Activated CD4-positive, alpha-beta T cell treated with anti-CD3 and anti-CD28 coated beads for 48 hours (primary cell): ENCODE data around the gene GALNT16.

ENCODE experiments used
- DNase-seq: peaks from one replicate; pipeline ENCODE4 v3.0.0-alpha.2; 2020

Gene GALNT16

DNA sequence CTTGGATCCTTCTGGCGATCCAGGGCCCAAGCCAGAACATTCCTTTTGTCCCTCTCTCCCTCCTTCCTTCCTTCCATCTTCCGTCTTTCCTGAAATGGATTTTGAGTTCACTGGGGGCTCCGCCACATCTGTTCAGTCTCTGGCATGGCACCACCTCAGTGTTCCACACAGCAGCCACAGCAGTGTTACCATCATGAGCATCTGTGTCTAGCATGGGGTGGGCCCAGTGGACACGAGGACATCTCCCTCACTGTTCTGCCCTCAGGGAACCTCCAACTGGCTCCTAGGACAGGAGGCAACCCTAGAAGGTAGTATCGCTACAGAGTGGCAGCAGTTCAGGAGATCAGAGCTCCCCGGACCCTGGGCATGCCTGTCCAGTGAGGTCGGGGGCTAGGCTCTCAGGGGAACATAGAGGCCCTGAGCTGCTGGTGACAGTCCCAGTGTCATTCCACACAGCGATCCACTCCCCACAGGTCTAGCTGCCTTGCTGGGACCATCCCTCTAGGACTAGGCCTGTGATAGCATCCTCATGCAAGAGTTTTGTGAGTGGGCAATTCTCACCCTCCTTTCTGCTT, 59.0 kb downstream of the GALNT16 start:
- no peak for DNase-seq

DNA sequence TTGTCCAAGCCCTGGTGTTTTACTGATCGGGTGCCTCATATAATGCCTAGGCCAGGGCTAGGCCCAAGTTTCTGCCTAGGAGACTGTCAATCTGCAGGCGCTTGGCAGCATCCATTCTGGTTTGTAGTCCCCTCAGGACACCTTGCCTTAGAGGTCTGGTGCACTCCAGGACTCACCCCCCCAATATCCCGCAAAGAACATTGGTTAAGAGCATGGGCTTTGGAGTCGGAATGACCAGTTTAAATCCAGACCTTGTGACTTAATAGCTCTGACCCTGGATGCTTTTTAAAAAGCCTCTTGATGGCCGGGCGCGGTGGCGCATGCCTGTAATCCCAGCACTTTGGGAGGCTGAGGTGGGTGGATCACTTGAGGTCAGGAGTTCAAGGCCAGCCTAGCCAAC, 60.0 kb downstream of the GALNT16 start:
- DNase-seq, result no peak

DNA sequence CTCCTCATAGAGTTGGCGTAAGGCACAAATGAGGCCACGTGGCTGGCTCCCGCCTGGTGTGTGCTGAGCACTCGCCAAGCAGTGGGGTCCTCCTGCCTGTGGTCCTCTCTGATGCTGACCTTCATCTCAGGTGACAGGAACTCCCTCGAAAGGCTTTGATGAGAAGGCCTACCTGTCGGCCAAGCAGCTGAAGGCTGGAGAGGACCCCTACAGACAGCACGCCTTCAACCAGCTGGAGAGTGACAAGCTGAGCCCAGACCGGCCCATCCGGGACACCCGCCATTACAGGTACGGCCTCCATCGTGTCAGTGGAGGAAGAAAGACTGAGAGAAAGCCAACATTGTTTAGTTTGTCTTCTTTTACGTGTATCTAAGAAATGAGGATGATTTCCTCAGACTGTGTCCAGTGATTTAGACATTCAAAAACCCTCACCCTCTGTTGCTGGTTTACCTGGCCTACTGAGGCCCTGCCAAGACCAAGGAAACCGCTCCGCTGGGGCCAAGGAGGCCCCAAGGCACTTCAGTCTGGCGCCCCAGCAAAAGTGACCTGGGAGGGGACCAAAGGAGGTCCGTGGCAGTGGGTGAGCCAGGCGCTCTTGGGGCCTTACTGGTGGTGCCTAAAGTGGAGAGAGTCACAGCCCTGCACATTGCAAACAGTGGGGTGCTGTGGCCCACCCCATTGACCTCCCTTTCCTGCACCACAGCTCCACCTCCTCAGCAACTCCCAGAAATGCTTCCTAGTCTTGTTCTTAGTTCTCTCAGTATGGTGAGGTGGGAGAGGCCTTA, 60.8 kb downstream of the GALNT16 start:
- no peak for DNase-seq

DNA sequence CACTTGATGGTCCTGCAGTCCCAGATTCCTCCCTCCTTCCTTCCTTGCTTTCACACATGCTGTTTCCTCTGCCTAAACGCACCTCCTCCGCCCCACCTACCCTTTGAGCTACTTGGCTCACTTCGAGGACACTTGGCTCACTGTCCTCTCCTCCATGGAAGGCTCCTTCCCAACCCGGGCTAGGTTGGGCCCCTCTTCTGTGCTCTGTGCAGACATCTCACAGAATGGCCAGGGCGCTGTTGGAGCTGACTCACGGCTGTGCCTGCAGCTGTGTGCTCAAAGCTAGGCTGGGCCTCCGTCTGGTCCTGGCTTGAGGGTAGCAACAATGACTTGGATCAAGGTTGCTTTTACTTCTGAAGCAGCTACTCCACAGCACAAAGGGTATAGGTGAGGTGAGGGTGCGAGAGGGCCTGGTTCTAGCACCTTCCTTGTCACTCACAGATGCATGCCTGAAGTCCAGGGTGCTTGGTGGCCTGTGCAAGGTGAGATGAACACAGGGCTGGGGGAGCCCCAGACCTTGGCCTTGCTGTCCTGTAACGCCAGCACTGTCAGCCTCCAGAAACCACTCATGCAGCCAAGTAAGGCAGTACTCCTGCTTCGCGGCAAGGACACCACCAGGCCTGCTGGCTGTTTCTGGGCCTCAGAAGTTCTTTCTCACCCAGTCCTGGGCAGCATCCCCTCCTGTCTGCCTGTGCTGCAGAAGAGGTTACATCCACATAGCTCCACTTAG, 61.8 kb downstream of the GALNT16 start:
- no peak for DNase-seq

DNA sequence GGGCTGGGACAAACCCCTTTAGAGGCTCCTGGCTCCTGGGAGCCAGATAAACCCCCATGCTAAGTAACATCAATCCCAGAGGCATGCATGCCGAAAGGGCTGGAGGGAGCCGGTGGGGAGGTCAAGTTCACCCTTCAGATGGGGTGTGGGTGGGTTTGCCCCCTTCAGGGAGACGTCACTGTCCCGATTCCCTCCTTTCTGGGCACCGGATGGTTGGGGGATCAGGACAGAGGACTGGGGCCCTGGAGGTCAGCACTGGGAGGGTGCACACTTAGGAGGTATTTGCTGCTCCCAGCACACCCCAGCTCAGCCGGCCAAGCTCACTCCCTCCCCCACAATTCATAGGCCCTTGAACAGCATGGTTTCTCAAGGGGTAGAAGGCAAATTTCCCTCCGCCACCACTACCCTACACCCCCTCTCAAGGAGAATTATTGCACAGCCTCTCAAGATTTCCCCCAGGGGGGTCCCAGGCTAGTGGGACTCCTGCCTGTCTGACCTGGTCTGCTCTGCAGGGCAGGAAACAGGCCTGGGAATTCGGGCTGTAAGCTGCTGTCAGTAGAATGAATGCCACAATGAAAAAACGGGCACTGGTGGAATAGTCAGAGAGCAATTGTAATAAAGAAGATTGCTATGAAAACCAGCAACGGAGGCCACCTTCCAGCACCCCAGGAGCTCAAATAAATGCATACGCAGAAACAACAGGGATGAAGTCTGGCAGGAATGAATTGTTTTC, 63.5 kb downstream of the GALNT16 start:
- no peak for DNase-seq

DNA sequence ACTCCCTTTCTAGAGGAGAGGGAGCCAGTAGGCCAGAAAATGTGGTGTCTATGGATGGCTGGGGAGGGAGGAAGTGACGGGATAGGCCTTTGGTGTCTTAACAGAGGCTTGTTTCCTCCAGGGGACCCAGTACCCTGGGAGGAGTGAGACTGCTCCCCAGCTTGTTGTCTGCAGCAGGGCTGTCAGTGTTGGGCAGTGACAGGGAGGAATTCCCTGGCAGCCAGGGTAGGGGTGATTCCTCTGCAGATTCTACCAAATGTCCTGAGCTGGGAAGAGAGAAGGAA, 64.0 kb downstream of the GALNT16 start:
- no peak for DNase-seq

DNA sequence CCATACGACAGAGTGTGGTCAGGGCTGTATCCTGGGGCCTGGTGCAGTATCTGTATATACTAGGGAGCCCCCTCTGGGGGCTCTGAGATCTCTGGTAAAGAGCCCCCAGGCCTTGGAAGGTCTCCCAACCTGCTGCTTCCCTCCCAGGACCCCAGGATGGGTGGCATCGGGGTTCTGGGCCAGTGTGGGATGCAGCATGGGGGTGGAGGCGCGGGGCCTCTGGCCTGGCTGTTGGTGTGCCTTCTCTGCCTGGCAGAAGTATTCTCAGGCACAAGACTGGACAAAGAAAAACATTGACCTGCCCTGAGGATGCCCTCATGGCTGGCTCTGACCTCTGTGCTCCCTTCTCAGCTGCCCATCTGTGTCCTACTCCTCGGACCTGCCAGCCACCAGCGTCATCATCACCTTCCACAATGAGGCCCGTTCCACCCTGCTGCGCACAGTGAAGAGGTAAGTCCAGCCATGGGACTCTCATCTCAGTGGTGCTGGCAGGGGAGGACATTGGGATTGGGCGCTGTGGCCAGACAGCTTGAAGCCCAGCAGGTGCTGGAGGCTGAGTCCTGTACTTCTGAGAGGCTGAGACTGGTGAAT, 64.5 kb downstream of the GALNT16 start:
- DNase-seq, result no peak

DNA sequence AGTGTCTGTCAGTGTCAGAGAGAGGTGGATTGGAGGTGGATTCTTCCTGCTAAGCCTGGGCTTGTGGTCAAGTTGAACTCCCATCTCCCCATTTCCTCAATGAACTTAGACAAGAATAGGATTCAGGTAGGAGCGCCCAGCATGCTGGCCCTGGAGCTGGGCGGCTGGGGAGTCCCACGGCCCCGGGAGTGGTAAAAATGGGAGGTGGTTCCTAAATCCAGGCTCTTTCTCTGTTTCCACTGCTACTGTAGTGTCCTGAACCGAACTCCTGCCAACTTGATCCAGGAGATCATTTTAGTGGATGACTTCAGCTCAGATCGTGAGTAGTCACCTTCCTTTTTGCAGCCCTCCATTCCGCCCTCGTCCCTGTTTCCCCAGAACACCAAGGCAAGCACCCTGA, 65.1 kb downstream of the GALNT16 start:
- DNase-seq, result no peak

DNA sequence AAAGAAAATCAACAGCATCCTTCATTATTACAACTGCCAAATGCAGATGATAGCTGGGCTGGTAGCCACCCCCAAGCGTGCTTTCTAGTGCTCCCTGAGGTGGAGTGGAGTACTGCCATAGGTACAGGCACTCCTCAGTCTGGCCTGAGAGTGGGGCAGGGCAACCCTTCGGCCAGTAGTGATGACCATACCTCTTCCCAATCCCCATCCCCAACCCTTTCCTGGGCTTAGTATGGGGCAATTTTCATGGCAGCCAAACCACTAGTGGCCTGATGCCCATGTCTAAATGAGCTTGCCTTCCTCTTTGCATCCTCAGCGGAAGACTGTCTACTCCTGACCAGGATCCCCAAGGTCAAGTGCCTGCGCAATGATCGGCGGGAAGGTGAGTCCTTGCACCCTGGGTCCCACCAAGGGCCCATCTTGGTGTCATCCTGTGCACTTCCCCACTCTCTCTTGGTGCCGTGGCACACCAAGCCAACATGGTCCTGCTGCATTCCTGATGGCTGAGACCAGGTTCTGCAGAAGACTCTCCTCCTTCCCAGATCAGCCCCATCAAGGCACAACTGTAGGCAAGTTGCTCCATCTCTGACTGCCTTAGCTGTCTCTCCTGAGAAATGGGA, 65.8 kb downstream of the GALNT16 start:
- DNase-seq, result no peak

DNA sequence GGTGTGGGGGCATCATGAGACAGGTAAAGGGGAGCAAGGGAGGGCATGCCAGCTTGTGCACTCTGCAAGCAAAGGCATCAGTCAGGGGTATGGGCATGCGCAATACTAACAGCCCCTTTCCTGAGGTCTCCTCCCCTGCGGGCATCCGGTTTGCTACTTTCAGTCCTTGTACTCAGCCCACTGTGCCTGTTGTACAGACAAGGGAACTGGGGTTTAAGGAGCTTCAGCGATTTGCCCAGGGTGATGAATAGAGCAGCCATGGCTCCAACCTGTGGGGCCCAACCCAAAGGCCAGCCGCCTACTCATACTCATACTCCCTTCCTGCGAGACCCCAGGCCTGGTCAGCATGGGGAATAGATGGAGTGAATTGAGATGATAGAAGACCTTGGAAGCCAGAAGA, 66.7 kb downstream of the GALNT16 start:
- no peak for DNase-seq

DNA sequence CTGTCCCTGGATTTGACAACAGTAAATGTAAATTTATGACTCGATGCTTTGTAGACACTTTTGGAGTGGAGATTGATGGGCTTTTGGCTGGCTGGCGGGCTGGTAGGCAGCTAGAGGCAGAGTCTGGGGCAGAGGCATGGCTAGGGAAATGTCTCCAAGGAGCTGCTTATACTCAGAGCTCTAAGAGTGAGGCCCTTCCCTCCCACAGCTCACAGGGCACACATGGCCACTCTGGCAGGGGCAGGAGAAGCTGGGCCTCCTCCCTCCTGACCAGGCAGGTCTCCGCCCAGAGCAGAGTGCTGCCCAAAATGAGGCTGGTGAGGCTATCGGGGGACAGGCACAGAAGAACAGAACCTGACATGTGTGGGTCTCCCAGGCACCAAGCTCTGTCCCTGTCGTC, 67.5 kb downstream of the GALNT16 start:
- no peak for DNase-seq

DNA sequence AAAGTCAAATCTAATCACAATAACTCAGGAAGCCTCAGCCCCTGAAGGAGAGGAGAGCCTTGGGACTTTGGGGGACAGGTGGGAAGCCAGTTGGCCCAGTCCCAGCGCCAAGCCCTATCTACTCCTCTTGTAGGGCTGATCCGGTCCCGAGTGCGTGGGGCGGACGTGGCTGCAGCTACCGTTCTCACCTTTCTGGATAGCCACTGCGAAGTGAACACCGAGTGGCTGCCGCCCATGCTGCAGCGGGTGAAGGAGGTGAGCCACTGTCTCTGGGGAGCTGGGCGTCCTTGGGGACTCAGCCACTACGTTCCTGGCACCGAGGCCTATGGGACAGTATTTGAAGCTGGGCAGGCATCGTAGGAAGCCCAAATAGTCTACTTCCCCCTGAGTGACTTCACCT, 68.4 kb downstream of the GALNT16 start:
- DNase-seq, result no peak

DNA sequence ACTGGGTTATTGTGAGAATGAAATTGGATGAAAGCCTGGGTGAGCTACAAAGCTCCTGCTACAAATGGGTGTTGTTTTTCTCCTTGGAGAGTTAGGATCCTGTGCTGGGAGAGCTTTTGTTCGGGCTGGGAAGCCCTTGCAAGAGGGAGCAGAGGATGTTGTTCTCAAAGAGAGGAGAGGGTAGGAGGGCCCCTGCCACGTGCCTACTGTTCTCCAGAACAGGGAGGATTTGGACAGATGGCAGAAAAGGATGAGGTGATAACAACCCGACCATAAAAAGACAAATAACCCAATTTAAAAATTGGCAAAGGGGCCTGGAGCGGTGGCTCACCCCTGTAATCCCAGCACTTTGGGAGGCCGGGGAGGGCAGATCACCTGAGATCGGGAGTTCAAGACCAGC, 68.8 kb downstream of the GALNT16 start:
- no peak for DNase-seq

DNA sequence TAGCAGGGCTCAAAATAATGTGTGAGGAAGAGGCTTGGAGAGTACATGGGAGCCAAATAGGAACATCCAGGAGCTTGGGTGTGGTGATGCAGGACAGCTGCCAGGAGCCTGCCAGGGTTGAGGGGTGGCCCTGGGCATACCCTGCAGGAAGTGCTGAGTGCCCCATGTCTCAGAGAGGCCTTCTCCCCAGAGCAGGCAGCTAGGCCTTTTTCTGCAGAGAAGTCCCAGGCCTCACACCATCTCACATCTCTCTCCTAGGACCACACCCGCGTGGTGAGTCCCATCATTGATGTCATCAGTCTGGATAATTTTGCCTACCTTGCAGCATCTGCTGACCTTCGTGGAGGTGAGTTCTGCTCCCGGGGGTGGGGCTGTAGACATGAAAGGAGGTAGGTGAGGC, 71.2 kb downstream of the GALNT16 start:
- DNase-seq, result no peak

DNA sequence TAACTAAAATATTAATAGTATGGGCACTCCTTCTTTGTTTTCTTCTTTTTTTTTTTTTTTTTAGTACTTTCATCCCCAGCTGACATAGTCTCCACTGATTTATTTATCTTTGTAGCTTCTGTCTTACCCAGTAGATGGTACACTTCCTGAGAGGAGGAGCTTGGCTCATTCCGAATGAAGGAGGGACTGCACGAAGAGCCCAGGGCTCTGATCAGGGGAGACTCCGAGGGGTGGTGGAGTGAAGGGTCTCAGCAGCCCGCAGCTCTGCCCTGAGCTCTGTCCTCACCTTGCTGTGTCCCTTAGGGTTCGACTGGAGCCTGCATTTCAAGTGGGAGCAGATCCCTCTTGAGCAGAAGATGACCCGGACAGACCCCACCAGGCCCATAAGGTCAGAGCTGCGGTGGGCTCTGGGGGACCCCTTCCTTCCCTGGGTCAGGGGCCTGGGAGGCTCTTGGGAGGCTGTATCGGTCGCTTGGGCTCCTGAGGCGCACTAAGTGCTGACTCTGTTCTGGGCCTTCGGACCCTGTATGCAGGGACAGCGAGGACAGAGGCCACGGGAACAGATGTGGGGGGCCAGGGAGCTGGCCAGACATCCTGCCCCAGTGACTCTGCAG, 72.9 kb downstream of the GALNT16 start:
- DNase-seq, result no peak

DNA sequence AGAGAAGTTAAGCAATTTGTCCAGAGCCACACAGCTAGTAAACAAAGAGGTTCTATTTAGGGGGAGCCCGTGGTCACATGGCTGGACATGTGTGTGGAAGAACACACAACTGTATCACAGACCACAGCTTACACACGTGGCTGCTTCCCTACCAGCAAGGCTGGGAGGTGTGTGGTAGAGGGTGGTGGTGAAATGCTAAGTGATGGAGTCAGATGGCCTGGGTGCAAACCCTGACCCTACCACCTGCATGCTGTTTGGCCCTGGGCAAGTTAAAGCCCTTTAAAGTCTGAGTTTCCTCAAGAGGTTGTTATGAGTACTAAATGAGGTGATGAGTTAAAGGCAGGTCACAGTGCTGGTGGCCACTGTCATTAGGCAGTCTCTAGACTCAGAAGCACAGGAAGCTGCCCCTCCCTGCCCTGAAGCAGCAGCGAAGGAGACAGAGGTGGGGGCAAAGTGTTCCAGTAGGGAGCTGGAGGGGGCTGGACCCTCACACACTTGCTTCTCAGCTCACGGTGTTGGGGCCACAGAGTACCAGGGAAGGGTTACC, 73.9 kb downstream of the GALNT16 start:
- no peak for DNase-seq

DNA sequence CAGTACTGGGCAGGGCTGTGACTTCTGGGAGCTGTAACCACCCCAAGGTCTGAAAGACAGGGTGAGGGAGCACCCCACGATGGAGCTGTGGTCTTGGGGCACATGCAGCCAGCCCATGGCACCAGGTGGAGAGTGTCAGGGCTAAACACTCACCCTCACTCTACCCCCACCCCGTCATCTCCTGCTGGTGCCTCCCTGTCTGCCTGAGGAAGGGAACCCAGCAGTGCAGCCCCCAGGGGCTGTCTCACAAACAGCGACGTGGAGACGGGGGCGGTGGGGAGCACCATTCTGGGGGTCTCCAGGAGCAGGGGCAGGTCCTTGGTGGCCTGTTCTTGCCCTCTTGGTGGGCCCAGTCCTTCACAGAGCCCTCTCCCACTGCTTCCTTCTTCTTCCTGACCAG, 74.6 kb downstream of the GALNT16 start:
- DNase-seq, result no peak

DNA sequence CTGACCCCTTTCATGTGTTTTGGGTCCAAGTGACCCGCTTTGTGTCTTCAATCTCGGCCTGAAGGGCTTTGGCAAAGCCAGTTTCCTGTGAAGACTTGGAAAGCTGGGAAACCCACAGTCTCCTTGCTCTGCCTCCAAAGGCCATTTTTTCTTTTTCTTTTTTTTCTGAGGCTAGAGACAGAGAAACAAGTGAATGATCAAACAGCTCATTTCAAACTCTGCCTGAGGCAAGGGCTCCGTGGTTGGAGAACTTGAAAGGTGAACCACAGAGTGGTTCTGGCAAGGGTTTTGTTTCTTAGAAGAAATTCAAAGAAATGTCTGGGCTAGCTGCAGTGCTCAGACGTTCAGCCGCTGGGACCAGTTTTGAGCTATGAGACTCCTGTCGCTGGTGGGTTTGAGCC, 75.4 kb downstream of the GALNT16 start:
- DNase-seq, result no peak

DNA sequence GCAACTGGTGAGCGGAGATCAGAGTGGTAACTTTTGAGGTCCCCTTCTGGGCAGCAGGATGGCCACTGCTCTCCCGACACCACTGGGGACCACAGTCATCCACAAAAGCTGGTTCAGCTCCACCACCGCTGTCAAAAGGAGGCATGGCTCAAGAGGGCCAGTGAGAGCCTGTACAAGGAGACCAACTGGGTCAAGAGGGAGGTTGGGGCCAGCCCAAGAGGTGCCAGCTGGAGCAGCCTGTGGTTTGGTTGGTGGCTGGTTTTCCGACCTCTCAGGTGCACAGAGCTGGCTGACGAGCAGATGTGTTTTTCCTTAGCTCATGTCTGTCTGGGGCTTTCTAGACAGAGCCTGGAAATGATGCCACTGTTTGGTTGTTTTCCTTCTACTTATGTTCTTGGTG, 78.0 kb downstream of the GALNT16 start:
- DNase-seq, result no peak

DNA sequence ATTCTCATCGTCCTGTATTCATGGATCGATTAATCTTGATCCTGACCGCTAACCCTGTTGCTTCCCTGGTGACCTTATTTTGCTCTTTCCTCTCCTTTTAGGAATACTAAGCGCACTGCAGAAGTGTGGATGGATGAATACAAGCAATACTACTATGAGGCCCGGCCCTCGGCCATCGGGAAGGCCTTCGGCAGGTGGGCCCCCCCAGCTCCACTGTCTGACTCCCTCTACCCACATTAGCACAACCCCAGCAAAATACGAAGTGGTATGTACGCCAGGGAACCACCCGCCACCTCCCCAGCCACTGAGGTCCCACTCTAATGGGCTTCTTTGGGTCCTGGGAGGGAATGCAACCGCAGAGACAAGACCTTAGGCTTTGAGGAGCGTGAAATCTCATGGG, 79.5 kb downstream of the GALNT16 start:
- DNase-seq, result no peak

DNA sequence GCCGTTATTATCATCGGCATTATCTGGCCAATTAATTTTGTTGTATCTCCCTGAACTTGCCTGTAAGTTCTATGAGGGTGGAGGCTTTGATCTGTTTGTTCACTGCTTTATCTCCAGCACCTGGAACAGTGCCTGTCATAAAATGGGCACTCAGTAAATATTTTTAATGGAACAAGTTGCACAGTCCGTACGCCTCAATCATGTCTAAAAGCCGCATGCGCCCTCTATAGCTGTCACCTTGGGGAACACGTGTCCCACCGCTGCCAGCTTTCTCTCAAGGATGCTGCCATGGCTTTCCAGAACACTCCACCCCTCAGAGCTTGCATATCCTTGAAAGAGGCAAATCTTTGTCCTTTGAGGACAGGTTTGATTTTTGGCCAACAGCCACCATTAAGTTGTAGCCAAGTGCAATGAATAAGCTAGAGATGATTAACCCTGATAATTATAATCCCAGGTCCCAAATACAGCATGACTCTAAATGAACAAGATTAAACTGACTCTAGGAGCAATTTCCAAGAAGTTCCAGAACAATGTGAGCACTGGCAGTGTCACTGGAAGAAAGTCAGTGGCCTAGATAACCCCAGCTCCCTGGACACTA, 83.1 kb downstream of the GALNT16 start:
- DNase-seq, result no peak

DNA sequence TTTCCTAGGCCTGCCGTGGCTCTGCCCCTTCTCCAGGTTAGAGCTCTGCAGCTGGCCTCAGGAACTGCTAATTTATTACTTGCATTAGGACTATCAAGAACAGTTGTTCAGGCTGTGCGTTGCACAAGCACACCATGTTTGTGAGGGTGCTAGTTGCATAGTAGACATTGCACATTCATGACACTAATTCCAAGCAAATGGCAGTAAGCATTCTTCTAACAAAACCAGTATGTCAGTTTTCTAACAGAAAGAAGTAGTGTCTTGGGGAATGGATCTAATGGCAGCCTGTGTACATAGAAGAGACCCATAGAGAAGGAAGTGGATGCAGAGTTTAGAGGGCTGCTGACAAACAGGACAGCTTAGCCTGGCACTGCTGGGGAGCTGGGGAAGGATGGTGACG, 84.2 kb downstream of the GALNT16 start:
- DNase-seq, result no peak
